Measurements from ENCODE around the gene BLOC1S1. TPM values are rescaled to one million over a fixed set of nuclear protein-coding genes. Genes with fewer than 3 reads are reported as not detected.

The BLOC1S1 gene
- total and polyA plus RNA-seq, 4 experiments from 2014 or later, result 75.1 to 87.1 (median 83.7) TPM

DNA sequence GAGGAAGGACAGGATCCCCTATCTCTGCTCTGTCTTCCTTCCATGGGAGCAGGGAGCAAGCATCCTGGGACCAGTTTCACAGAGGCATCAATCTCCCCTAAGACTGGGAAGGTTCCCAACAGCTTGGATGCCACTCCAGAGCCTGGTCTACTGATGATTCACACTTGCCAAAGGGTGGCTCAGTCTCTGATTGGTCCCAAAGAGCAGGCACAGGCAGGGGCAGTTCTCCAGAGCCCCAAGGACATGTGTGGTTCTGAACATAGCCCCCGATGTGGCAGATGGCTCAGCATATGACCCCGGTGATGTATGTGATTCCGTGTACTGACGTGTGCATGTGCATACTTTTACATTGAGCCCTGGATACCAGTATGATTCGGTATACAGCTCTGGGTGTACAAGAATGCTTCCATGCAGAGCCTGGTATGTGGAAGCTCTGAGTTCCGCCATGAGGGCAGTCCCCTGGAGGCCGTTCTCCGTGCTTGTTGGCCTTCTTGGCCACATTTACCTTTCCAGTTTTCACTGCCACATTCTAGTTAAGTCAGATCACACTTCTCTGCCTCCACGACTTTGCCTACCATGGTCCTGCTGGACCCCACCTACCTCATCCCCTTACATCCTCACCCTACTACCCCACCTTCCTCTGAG lies 29.4 kb upstream of the BLOC1S1 start:
- CTCF ChIA-PET (ENCODE audit: partially characterized antibody), result interaction anchor here (0.7 kb wide), 1 partner anchor 40 kb away, joined by 3 read pairs; no protein-coding TSS in a partner anchor
- Histone ChIP-seq H3K4me3 (ENCODE audit: low read length in 2 of 2) (no peak overlapping the region), H3K27me3 (ENCODE audit: insufficient read depth, low read length) (peaks cover 6% of the 10 kb centered on the region), H3K4me1 (ENCODE audit: insufficient read depth, low read length) (no peaks in the 10 kb centered on the region), H3K27ac (ENCODE audit: low read depth, low read length) (no peak overlapping the region), H3K36me3 (ENCODE audit: insufficient read depth, low read length) (no peaks in the 10 kb centered on the region), H3K9me3 (ENCODE audit: control insufficient read depth in 1 of 2, low read length in 2 of 2) (no peaks in the 10 kb centered on the region)
- Mint-ChIP-seq H3K27ac (no peak overlapping the region), H3K27me3 (peaks cover 2 to 10% of the 10 kb centered on the region in 2 donors), H3K36me3 (no peaks in the 10 kb centered on the region), H3K9me3 (no peaks in the 10 kb centered on the region), H3K4me1 (peaks cover 8 to 13% (median 9%) of the 10 kb centered on the region in 4 donors), H3K4me3 (peak overlapping the region in 1 of 8 donors; percentile 31)
- intact Hi-C loops (cut with micrococcal nuclease), result no loop called here
- no peak for DNase-seq
- POLR2A ChIA-PET (ENCODE audit: partially characterized antibody), result no interaction called here

DNA sequence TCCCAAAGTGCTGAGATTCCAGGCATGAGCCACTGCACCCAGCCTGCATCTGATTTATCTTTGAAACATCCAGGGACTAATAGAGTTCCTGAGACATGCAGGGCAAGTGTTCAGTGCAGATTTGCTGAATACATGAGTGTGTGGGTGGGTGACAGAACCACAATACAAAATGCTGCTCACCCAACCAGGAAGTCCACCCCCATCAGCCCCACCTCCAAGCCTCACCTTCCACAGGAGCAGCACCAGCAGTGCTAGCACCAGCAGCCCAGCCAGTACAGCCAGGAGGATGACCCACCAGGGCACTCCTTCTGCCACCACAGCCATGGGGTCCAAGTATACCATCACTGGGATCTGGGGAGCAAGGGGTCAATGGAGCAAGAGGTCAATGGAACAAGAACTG lies 28.1 kb upstream of the BLOC1S1 start:
- DNase-seq, result no peak
- H3K9me3 Mint-ChIP-seq, result no peaks in the 10 kb centered on the region
- H3K9me3 ChIP-seq (ENCODE audit: control insufficient read depth in 1 of 2, low read length in 2 of 2), result no peaks in the 10 kb centered on the region
- peaks cover 1 to 6% of the 10 kb centered on the region in 2 donors for H3K27me3 Mint-ChIP-seq
- no peaks in the 10 kb centered on the region for H3K4me1 ChIP-seq (ENCODE audit: insufficient read depth, low read length)
- no peaks in the 10 kb centered on the region for H3K36me3 Mint-ChIP-seq
- no peaks in the 10 kb centered on the region for H3K36me3 ChIP-seq (ENCODE audit: insufficient read depth, low read length)
- no peaks in the 10 kb centered on the region for H3K27me3 ChIP-seq (ENCODE audit: insufficient read depth, low read length)
- ChIA-PET CTCF (ENCODE audit: partially characterized antibody) (no interaction called here), POLR2A (ENCODE audit: partially characterized antibody) (no interaction called here)
- intact Hi-C loops (cut with micrococcal nuclease), result no loop called here
- no peak overlapping the region for H3K27ac ChIP-seq (ENCODE audit: low read depth, low read length)
- H3K4me3 Mint-ChIP-seq, result peak overlapping the region in 1 of 8 donors; percentile 11
- H3K4me3 ChIP-seq (ENCODE audit: low read length in 2 of 2), result no peak overlapping the region
- peaks cover 5 to 11% (median 6%) of the 10 kb centered on the region in 4 donors for H3K4me1 Mint-ChIP-seq
- H3K27ac Mint-ChIP-seq, result no peak overlapping the region

GRCh38 chr12:55688716-55689655 lies 26.9 kb upstream of the BLOC1S1 start:
- Histone ChIP-seq H3K27ac (ENCODE audit: low read depth, low read length) (no peak overlapping the region), H3K4me1 (ENCODE audit: insufficient read depth, low read length) (no peaks in the 10 kb centered on the region), H3K36me3 (ENCODE audit: insufficient read depth, low read length) (no peaks in the 10 kb centered on the region), H3K9me3 (ENCODE audit: control insufficient read depth in 1 of 2, low read length in 2 of 2) (no peaks in the 10 kb centered on the region), H3K27me3 (ENCODE audit: insufficient read depth, low read length) (no peaks in the 10 kb centered on the region), H3K4me3 (ENCODE audit: low read length in 2 of 2) (no peak overlapping the region)
- CTCF ChIA-PET (ENCODE audit: partially characterized antibody), result no interaction called here
- Mint-ChIP-seq H3K9me3 (no peaks in the 10 kb centered on the region), H3K27me3 (no peaks in the 10 kb centered on the region), H3K4me3 (no peak overlapping the region), H3K36me3 (no peaks in the 10 kb centered on the region), H3K4me1 (peaks cover 4 to 11% (median 6%) of the 10 kb centered on the region in 4 donors), H3K27ac (peak overlapping the region in 1 of 7 donors; percentile 43)
- DNase-seq, result no peak
- POLR2A ChIA-PET (ENCODE audit: partially characterized antibody), result no interaction called here
- intact Hi-C loops (cut with micrococcal nuclease), result no loop called here

- POLR2A ChIA-PET (ENCODE audit: partially characterized antibody), result no interaction called here
- H3K4me1 Mint-ChIP-seq, result peaks cover 0 to 2% (median 2%) of the 10 kb centered on the region in 4 donors
- intact Hi-C loops (cut with micrococcal nuclease), result no loop called here
- no peak overlapping the region for H3K27ac Mint-ChIP-seq
- CTCF ChIA-PET (ENCODE audit: partially characterized antibody), result interaction anchor here (0.6 kb wide), 1 partner anchor 82 kb away, joined by 3 read pairs; no protein-coding TSS in a partner anchor
- no peak overlapping the region for H3K4me3 Mint-ChIP-seq
- no peaks in the 10 kb centered on the region for H3K9me3 Mint-ChIP-seq
- Histone ChIP-seq H3K9me3 (ENCODE audit: control insufficient read depth in 1 of 2, low read length in 2 of 2) (no peaks in the 10 kb centered on the region), H3K27me3 (ENCODE audit: insufficient read depth, low read length) (no peaks in the 10 kb centered on the region), H3K36me3 (ENCODE audit: insufficient read depth, low read length) (no peaks in the 10 kb centered on the region), H3K4me1 (ENCODE audit: insufficient read depth, low read length) (no peaks in the 10 kb centered on the region), H3K27ac (ENCODE audit: low read depth, low read length) (no peak overlapping the region), H3K4me3 (ENCODE audit: low read length in 2 of 2) (no peak overlapping the region)
- DNase-seq, result no peak
- H3K27me3 Mint-ChIP-seq, result peaks cover 0 to 2% of the 10 kb centered on the region in 2 donors
- no peaks in the 10 kb centered on the region for H3K36me3 Mint-ChIP-seq
Observed at GRCh38 chr12:55692631-55693322, 23.1 kb upstream of the BLOC1S1 start.

DNA sequence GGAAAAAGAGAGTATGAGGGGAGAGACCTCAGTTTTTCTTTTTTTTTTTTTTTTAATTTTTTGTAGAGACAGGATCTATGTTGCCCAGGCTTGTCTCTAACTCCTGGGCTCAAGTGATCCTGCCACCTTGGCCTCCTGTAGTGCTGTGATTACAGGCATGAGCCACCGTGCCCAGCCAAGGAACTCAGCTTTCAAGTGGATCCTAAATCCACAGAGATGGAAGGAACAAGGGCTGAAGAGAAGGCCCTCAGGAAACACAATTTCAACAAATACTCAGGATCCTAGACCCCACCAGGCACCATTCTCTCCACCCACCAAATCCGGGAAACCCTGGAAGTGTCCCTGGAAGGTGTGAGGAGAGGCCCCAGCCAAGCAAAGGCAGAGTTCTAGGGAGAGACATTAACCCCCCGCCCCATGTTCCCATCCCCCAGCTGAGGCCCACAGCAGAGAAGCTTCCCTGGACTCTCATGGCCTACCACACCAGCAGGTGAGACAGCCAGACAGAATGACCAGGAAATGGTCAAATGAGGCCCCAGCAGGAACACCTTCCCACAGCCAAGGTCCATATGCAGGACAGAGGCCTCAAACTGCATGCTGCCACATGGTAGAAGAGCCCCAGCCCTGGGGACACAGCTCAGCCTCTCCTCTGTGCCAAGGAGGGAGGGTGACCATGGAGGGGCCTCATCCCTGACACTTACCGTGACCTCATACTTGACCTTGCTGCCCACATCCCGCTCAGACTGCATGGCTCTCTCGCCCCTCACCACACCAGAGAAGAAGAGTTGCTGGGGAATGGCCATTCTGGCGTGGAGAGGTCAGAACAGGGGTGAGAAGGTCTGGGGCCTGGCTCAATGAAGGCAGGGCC lies 22.3 kb upstream of the BLOC1S1 start:
- POLR2A ChIA-PET (ENCODE audit: partially characterized antibody), result no interaction called here
- H3K4me1 Mint-ChIP-seq, result no peaks in the 10 kb centered on the region

GRCh38 chr12:55694188-55694515 lies 21.7 kb upstream of the BLOC1S1 start:
- intact Hi-C loops (cut with micrococcal nuclease), result no loop called here
- H3K4me3 Mint-ChIP-seq, result no peak overlapping the region
- POLR2A ChIA-PET (ENCODE audit: partially characterized antibody), result no interaction called here
- no peak overlapping the region for H3K4me3 ChIP-seq (ENCODE audit: low read length in 2 of 2)
- H3K9me3 ChIP-seq (ENCODE audit: control insufficient read depth in 1 of 2, low read length in 2 of 2), result no peaks in the 10 kb centered on the region
- CTCF ChIA-PET (ENCODE audit: partially characterized antibody), result interaction anchor here (0.6 kb wide), 1 partner anchor 819 kb away, joined by 3 read pairs; no protein-coding TSS in a partner anchor
- H3K4me1 Mint-ChIP-seq, result no peaks in the 10 kb centered on the region
- H3K9me3 Mint-ChIP-seq, result no peaks in the 10 kb centered on the region
- no peak overlapping the region for H3K27ac Mint-ChIP-seq
- no peaks in the 10 kb centered on the region for H3K4me1 ChIP-seq (ENCODE audit: insufficient read depth, low read length)
- no peaks in the 10 kb centered on the region for H3K36me3 Mint-ChIP-seq
- no peaks in the 10 kb centered on the region for H3K27me3 ChIP-seq (ENCODE audit: insufficient read depth, low read length)
- no peak overlapping the region for H3K27ac ChIP-seq (ENCODE audit: low read depth, low read length)
- H3K27me3 Mint-ChIP-seq, result peaks cover 0 to 2% of the 10 kb centered on the region in 2 donors
- no peak for DNase-seq
- no peaks in the 10 kb centered on the region for H3K36me3 ChIP-seq (ENCODE audit: insufficient read depth, low read length)

More for the DNA sequence above, 22.3 kb upstream of the BLOC1S1 start:
- H3K27me3 Mint-ChIP-seq, result peaks cover 0 to 2% of the 10 kb centered on the region in 2 donors
- CTCF ChIA-PET (ENCODE audit: partially characterized antibody), result no interaction called here
- Histone ChIP-seq H3K27ac (ENCODE audit: low read depth, low read length) (no peak overlapping the region), H3K9me3 (ENCODE audit: control insufficient read depth in 1 of 2, low read length in 2 of 2) (no peaks in the 10 kb centered on the region), H3K4me1 (ENCODE audit: insufficient read depth, low read length) (no peaks in the 10 kb centered on the region), H3K27me3 (ENCODE audit: insufficient read depth, low read length) (no peaks in the 10 kb centered on the region), H3K4me3 (ENCODE audit: low read length in 2 of 2) (no peak overlapping the region), H3K36me3 (ENCODE audit: insufficient read depth, low read length) (no peaks in the 10 kb centered on the region)
- no peaks in the 10 kb centered on the region for H3K36me3 Mint-ChIP-seq
- H3K4me3 Mint-ChIP-seq, result no peak overlapping the region
- no peak overlapping the region for H3K27ac Mint-ChIP-seq
- intact Hi-C loops (cut with micrococcal nuclease), result no loop called here
- H3K9me3 Mint-ChIP-seq, result no peaks in the 10 kb centered on the region
- no peak for DNase-seq
